Choroid plexus epithelial cell (primary cell): ENCODE measurements around the gene FAM161A.

Source experiments
- DNase-seq: peaks from one replicate; pipeline ENCODE4 v3.0.0-alpha.2; 2010; ENCODE audit warnings: low read depth
- H3K4me3 ChIP-seq: 2 replicates; pipeline ENCODE4 v1.5.1; 2011; ENCODE audit warnings: low read depth, mild to moderate bottlenecking, control low read depth, low read length, moderate library complexity
- CTCF ChIP-seq: conservative IDR thresholded peaks from 2 replicates; pipeline ENCODE4 v1.5.1; 2011; ENCODE audit warnings: low read depth, mild to moderate bottlenecking, control low read depth, inconsistent platforms, low read length, moderate library complexity

The FAM161A gene

GRCh38 chr2:61775956-61776570 lies 77.8 kb downstream of the FAM161A start:
- TF ChIP-seq CTCF: no peak
- no peak overlapping the region for H3K4me3 ChIP-seq
- no peak for DNase-seq
